ENCODE results near the gene LSG1. TPM values are rescaled to one million over a fixed set of nuclear protein-coding genes. Genes with fewer than 3 reads are reported as not detected.

Gene LSG1
- total RNA-seq, 1 experiment from 2014 or later = 39.7 TPM

DNA sequence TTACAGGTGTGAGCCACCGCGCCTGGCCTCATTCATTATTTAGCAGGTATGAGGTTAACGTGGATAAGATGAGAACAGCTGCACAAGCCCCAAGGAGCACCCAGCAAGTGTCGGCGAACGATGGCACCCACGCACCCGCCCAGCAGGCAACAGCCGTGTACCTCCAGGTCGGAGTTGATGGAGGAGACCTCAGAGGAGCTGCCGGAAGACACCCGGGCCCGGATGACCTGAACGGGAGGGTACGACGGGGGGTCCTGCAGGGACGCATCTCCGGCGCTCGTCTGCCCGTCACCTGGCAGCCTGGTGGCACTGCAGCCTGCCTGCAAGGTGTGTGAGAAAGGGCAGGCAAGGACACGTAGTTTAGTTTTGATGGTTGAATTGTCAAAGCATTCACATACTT lies 67.9 kb downstream of the LSG1 start:
- POLR2A ChIA-PET = no interaction called here
- H3K9me2 ChIP-seq (ENCODE audit: insufficient read depth) = no peaks in the 10 kb centered on the region

More for the DNA sequence above, 67.9 kb downstream of the LSG1 start:
- H3K36me3 ChIP-seq (ENCODE audit: control insufficient read depth in 1 of 2, insufficient read depth in 2 of 2, low read length in 2 of 2) = 0 out of 4 replicates have a peak, but pooled peaks cover 0 to 3% of the 10 kb centered on the region in 2 experiments
- TF ChIP-seq SRF (IDR thresholded peaks at IDR 0.05; ENCODE audit: low read depth) (no peak), POLR2A (IDR thresholded peaks at IDR 0.05; ENCODE audit: borderline replicate concordance, extremely low read depth, insufficient read depth, insufficient read length) (no peak), TCF7L2 (IDR thresholded peaks at IDR 0.05; ENCODE audit: borderline replicate concordance, extremely low read depth, insufficient read depth, insufficient read length) (no peak), RAD21 (IDR thresholded peaks at IDR 0.05; ENCODE audit: low read depth) (no peak), EGR1 (IDR thresholded peaks at IDR 0.05; ENCODE audit: low read depth) (no peak), CBX3 (IDR thresholded peaks at IDR 0.05; ENCODE audit: low read depth) (no peak), EZH2phosphoT487 (IDR thresholded peaks at IDR 0.05; ENCODE audit: borderline replicate concordance) (no peak), JUND (IDR thresholded peaks at IDR 0.05) (no peak), YY1 (IDR thresholded peaks at IDR 0.05; ENCODE audit: extremely low read depth, insufficient replicate concordance, low read depth, low read length) (no peak), ZFX (IDR thresholded peaks at IDR 0.05) (no peak), ELF1 (IDR thresholded peaks at IDR 0.05; ENCODE audit: borderline replicate concordance, low read depth) (no peak), SP1 (IDR thresholded peaks at IDR 0.05; ENCODE audit: low read depth) (no peak), ZNF274 (IDR thresholded peaks at IDR 0.05; ENCODE audit: low read depth, low read length) (no peak)
- TF ChIP-seq, protein P1, sequence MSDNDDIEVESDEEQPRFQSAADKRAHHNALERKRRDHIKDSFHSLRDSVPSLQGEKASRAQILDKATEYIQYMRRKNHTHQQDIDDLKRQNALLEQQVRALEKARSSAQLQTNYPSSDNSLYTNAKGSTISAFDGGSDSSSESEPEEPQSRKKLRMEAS (IDR thresholded peaks at IDR 0.05) = no peak
- TF ChIP-seq, protein P2, sequence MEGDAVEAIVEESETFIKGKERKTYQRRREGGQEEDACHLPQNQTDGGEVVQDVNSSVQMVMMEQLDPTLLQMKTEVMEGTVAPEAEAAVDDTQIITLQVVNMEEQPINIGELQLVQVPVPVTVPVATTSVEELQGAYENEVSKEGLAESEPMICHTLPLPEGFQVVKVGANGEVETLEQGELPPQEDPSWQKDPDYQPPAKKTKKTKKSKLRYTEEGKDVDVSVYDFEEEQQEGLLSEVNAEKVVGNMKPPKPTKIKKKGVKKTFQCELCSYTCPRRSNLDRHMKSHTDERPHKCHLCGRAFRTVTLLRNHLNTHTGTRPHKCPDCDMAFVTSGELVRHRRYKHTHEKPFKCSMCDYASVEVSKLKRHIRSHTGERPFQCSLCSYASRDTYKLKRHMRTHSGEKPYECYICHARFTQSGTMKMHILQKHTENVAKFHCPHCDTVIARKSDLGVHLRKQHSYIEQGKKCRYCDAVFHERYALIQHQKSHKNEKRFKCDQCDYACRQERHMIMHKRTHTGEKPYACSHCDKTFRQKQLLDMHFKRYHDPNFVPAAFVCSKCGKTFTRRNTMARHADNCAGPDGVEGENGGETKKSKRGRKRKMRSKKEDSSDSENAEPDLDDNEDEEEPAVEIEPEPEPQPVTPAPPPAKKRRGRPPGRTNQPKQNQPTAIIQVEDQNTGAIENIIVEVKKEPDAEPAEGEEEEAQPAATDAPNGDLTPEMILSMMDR (IDR thresholded peaks at IDR 0.05 in 2 of 3, conservative IDR thresholded peaks at IDR 0.05 in 1 of 3; ENCODE audit: borderline replicate concordance in 1 of 3, insufficient read depth in 1 of 3, low read depth in 2 of 3, low read length in 2 of 3) = no peak
- TF ChIP-seq, protein P3, sequence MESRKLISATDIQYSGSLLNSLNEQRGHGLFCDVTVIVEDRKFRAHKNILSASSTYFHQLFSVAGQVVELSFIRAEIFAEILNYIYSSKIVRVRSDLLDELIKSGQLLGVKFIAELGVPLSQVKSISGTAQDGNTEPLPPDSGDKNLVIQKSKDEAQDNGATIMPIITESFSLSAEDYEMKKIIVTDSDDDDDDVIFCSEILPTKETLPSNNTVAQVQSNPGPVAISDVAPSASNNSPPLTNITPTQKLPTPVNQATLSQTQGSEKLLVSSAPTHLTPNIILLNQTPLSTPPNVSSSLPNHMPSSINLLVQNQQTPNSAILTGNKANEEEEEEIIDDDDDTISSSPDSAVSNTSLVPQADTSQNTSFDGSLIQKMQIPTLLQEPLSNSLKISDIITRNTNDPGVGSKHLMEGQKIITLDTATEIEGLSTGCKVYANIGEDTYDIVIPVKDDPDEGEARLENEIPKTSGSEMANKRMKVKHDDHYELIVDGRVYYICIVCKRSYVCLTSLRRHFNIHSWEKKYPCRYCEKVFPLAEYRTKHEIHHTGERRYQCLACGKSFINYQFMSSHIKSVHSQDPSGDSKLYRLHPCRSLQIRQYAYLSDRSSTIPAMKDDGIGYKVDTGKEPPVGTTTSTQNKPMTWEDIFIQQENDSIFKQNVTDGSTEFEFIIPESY (IDR thresholded peaks at IDR 0.05; ENCODE audit: extremely low read depth, insufficient replicate concordance, low read length) = no peak
- TF ChIP-seq, protein P4, sequence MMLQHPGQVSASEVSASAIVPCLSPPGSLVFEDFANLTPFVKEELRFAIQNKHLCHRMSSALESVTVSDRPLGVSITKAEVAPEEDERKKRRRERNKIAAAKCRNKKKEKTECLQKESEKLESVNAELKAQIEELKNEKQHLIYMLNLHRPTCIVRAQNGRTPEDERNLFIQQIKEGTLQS (IDR thresholded peaks at IDR 0.05) = no peak
- H4K20me1 ChIP-seq (ENCODE audit: insufficient read depth) = no peaks in the 10 kb centered on the region
- ATAC-seq (no peak), DNase-seq (ENCODE audit: low read depth, low spot score) (no peak)
- no peaks in the 10 kb centered on the region for H3K9me3 ChIP-seq (ENCODE audit: control insufficient read depth in 1 of 2, insufficient read depth in 1 of 2, low read depth in 1 of 2, low read length in 2 of 2)
- H3K79me2 ChIP-seq (ENCODE audit: insufficient read depth, low read length) = no peaks in the 10 kb centered on the region
- BruUV-seq (replicated peaks) = no TSS peak
- CTCF ChIA-PET = interaction anchor here (0.6 to 1.6 kb wide), 3 partner anchors 10 to 133 kb away, joined by 3 to 13 read pairs (median 4); no protein-coding TSS in a partner anchor
- no peak overlapping the region for H3K4me2 ChIP-seq (ENCODE audit: low read length)
- H3K9ac ChIP-seq (ENCODE audit: low read length) = no peak overlapping the region
- H3K4me1 ChIP-seq (ENCODE audit: control insufficient read depth in 1 of 2, insufficient read depth in 2 of 2, low read length in 2 of 2) = no peaks in the 10 kb centered on the region
- no peaks in the 10 kb centered on the region for H3K27me3 ChIP-seq (ENCODE audit: insufficient read depth, low read length)
- no peak overlapping the region for H3K4me3 ChIP-seq (replicated peaks in 1 of 2; ENCODE audit: low read depth in 1 of 2, low read length in 2 of 2)
- H2AFZ ChIP-seq (ENCODE audit: low read depth, low read length, poor library complexity, severe bottlenecking) = no peak overlapping the region
- H3K27ac ChIP-seq (ENCODE audit: low read depth, low read length) = no peak overlapping the region
- RAD21 ChIA-PET (ENCODE audit: low non-redundant PET in 1 of 2, low total read pairs in 2 of 2, uncharacterized antibody in 2 of 2, unreplicated experiment in 2 of 2) = no interaction called here
- intact Hi-C loops (cut with micrococcal nuclease) = no loop called here

Measured in HCT116 (cell line).